ENCODE data around the gene EPB41L5.
"Not testable (repeated sequence)": the region's sequence is repeated elsewhere in the genome, so short reads cannot be mapped to it uniquely, and the experiment has no call there.

EPB41L5 gene

DNA sequence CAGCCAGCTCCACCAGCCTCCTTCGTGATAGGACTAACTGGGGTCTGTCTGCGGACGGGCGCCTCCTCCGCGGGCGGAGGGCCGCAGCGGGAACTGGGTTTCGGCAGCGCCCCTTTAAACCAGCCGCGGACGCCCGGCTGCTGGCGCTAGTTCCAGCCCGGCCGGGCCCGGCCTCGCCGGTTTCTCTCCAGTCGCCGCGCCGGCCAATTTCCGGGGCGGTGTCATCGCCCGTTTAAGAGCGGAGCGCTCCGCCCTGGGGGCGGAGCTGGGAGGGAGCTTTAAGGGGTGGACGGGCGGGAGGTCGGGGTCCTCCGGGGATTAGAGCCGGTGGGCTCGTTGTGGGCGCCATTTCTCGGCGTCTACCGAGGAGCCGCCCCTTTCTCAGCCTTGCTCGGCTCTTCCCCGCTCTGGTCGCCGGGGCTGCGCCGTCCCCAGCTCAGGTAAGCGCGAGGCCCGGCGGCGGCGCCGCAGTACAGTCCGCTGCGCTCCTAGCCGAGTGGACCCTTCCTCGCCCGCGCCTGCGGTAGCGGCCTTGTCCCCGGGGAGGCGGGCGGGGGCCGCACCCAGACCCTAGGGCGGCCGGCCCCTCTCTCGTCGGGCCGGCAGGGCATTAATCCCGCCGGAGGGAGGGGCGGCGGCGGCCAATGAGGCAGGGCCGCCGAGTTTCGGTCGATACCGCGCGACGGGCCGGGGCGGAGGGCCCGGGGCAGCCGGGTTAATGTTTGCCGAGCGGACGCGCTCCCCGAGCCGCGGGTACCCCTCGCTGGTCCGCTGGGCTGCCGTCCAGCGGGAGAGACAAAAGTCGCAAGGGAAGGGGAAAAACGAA lies at the start of gene EPB41L5:
TSS of gene EPB41L5 (plus strand) at position 307 of the 826 bp plus-strand sequence. CDS start 6,008 bp downstream, outside the sequence.
- DNase-seq (ENCODE audit: low spot score), result peak; percentile 81

DNA sequence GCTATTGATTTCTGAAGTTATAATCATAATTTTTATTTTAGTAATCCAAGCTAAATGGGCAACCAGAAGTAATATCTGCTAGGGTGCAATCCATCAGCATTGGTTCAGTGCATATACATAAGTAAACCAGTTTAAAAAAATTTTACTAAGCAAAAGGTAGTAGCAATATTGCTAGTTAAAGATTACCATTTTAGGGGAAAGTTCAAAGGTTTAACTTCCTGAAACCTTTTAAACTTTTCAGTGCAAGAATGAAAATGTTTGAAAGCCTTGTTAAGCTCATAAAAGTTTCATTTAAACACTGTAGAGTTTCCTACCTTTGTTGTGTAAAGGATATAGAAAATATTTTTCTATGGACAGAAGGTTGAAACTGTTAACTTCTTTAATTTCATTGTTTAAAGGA lies 31.0 kb upstream of the EPB41L5 start:
- DNase-seq (ENCODE audit: low spot score), result no peak

GRCh38 chr2:119982506-119982905 lies 30.4 kb upstream of the EPB41L5 start:
- no peak for DNase-seq (ENCODE audit: low spot score)

DNA sequence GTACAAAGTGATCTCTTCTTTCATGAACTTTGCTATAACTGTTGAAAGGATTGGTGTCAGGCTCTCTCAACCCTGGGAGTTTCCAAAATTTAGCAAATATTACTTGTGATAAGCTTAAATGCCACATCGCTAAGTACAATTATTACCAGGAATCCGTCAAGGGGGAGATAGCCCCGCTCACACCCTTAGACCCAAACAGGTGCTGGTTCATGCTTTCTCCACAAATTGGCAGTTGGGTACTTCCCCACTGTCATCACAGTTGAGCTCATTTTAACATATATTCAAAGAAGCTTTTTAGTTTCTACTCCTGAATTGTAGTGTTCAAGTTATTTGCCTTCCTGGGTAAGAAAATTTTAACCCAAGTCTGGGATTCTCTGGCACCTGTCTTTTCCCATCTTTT lies 29.8 kb upstream of the EPB41L5 start:
- DNase-seq (ENCODE audit: low spot score), result no peak

DNA sequence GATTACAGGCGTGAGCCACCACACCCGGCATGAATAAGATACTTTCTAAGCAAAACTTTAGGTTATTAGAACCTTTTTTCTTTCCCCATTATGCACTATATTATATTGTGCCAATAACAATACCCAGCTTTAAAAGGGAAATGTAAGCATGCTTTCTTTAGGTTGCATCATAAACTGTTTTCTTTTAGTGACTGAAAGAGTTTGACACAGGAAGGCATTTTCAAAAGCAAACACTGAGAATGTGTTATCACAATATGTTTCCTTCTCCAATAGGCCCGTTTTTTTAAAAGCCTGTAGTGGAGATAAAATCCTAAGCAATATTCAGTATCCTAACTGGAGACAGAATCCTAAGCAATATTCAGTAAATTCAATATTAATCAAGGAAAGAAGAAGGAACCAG lies 16.7 kb upstream of the EPB41L5 start:
- DNase-seq (ENCODE audit: low spot score), result no peak

GRCh38 chr2:119996896-119997891 lies 15.7 kb upstream of the EPB41L5 start:
- not testable (repeated sequence) for DNase-seq (ENCODE audit: low spot score)

DNA sequence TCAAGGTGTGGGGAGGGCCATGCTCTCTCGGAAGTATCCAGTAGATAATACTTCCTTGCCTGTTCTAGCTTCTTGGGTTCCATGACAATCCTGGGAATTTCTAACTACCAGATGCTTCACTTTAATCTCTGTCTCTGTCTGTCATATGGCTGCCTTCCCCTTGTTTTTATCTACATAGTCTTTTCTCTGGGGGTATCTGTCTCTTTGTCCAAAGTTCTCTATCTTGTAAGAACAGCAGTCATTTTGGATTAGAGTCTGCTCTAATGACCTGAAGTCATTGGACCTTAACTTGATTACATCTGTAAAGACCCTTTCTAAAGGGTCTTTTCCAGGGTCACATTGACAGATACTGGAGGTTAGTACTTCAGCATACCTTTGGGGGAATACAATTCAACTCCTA lies 11.4 kb upstream of the EPB41L5 start:
- no peak for DNase-seq (ENCODE audit: low spot score)

- DNase-seq (ENCODE audit: low spot score), result no peak
These were observed 8.6 kb upstream of the EPB41L5 start for GRCh38 chr2:120004254-120004653.

DNA sequence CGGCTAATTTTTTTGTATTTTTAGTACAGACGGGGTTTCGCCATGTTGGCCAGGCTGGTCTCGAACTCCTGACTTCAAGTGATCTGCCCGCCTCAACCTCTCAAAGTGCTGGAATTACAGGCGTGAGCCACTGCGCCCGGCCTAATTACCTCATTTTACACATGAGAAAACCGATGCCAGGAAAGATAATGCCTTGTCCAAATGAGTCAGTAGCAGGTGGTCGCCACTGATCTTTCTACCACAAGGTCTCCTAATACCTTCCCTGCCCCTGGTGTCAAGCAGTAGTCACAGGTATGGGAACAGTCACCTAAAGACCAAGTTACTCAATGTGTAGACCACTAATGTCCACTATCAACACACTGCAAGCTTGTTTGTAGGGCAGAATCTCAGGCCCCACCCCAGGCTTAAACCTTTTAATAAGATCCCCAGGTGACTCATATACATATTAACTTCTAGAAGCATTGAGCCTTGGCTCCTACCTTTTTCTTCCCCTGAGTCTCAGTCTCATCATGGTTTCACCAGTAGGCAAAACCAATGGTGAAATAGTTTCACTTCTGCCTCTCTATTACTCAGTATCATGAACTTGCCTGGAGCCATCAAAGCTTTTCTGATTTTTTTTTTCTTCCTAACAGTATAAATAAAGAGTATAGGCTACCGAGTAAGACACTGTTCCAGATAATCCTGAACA lies 6.9 kb upstream of the EPB41L5 start:
- no peak for DNase-seq (ENCODE audit: low spot score)

DNA sequence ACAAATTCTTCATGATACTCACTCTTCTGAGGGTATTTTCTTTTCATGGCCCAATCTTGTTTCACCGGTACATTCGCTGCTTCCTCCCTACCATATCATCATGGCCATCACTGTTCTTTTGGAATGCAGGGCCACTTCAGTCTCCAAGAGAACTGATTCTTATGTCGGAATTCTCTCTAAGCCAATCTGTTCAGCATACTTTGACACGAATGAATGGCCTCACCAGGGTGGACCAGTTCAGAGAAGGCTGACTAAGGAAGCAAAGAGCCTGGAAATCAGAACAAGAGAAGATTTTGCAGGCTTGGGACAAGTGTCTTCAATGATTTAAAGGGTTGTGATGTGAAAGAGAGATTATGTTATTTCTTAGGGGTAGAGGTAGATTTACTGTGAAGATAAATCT lies 5.0 kb upstream of the EPB41L5 start:
- DNase-seq (ENCODE audit: low spot score), result no peak

- no peak for DNase-seq (ENCODE audit: low spot score)
These were observed 514 bp upstream of the EPB41L5 start for GRCh38 chr2:120012363-120012762.

DNA sequence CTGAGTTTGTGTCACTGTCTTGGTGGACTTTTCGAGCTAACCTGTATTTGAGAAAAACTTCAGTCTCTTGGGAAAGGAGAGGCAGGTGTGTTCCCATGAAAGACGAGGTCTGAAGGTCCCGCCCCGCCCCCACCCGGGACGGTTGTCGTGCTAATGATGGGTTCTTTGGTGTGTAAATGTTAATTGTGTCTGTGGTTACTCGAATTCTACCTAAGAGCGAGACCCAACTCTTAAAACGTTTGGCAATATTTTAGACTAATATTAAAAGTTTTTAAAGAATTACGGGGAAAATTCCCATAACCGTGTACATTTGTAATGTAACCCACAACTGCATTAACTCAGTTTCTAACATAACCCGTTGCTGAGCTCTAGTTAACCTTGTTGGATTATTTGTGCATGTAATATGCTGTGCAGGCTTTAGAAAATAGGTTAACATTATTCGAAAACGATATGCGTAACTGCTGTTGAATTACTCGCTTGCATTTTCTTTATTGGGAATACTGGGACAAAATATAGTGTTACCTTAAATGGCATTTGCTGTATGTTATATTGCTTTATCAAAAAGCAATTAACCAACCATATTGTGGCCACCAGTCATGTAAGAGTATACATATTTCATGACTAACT lies 833 bp downstream of the EPB41L5 start:
- DNase-seq (ENCODE audit: low spot score), result no peak

- no peak for DNase-seq (ENCODE audit: low spot score)
These were observed 1.5 kb downstream of the EPB41L5 start for GRCh38 chr2:120014226-120014980.

DNA sequence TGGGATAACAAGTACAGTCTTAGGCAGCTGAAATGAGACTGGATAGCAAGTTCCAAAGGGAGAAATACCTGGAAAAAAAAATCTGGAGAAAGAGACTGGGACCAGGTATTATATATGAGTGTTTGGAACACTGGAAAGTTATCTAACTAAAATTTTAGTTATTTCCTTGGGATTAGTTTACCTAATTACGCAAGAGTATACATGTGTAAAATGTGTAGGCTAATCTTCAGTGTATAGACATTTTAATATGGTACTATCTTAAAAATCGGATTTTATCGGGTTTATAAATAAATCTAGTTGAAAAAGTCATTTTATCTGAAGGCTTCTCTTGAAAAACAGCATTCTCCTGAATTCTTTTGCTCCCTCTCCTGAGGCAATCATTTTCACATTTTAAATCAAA lies 3.9 kb downstream of the EPB41L5 start:
- no peak for DNase-seq (ENCODE audit: low spot score)

GRCh38 chr2:120017201-120017600 lies 4.3 kb downstream of the EPB41L5 start:
- no peak for DNase-seq (ENCODE audit: low spot score)

- DNase-seq (ENCODE audit: low spot score), result no peak
These were observed 5.7 kb downstream of the EPB41L5 start for GRCh38 chr2:120018549-120018948.

- DNase-seq (ENCODE audit: low spot score), result no peak
These were observed 7.7 kb downstream of the EPB41L5 start for GRCh38 chr2:120020554-120020953.

DNA sequence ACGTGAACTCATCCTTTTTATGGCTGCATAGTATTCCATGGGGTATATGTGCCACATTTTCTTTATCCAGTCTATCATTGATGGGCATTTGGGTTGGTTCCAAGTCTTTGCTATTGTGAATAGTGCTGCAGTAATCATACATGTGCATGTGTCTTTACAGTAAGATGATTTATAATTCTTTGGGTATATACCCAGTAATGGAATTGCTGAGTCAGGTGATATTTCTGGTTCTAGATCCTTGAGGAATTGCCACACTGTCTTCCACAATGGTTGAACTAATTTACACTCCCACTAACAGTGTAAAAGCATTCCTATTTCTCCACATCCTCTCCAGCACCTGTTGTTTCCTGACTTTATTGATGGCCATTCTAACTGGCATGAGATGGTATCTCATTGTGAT lies 9.6 kb downstream of the EPB41L5 start:
- DNase-seq (ENCODE audit: low spot score), result not testable (repeated sequence)

DNA sequence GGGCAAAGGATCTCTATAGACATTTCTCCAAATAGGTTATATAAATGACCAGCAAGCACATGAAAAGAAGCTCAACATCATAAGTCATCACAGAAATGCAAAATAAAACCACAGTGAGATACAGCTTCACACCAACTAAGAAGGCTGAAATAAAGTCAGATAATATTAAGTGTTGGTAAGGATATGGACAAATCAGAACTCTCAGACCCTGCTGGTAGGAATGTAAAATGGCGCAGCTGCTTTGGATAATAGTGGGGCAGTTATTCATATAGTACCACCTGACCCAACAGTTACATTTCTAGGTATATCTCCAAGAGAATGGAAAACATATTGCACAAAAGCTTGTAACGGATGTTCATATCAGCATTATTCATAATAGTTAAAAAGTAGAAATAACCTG lies 14.0 kb downstream of the EPB41L5 start:
- DNase-seq (ENCODE audit: low spot score), result no peak

DNA sequence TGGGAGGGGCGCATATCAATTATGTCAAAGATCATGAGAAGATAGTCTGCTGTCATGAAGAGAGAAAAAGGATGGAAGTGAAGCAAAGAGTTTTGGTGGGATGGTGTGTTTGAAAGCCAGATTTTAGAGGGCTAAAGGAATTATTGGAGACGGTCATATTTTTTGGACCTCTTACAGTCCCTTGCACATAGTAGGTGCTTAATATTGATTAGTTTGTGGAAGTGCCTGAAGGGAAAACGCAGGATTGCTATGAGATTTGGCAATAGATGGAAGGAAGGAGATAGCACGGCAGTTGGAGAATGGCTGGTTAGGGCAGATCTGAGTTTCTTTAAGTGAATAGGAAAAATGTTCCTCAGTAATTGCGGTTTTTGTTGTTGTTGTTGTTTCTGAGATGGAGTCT lies 15.9 kb downstream of the EPB41L5 start:
- no peak for DNase-seq (ENCODE audit: low spot score)

Data from CD4-positive, alpha-beta T cell treated with Interleukin-15 for 4 hours (primary cell).